Osteoblast (primary cell): ENCODE data around the gene C1D. TPM values are rescaled to one million over a fixed set of nuclear protein-coding genes. Genes with fewer than 3 reads are reported as not detected.

Source experiments
- DNase-seq: peaks from one replicate; pipeline ENCODE4 v3.0.0; 2011; ENCODE audit warnings: low spot score, mixed read lengths; ENCODE audit not compliant: insufficient read length; ENCODE audit errors: missing footprints
- H2AFZ ChIP-seq: 2 replicates; pipeline ENCODE4 v1.6.0; 2011; ENCODE audit warnings: mild to moderate bottlenecking, low read length
- H3K27ac ChIP-seq: 2 replicates; pipeline ENCODE4 v1.5.1; 2011; ENCODE audit warnings: mild to moderate bottlenecking, low read depth, low read length, moderate library complexity
- H3K27me3 ChIP-seq: 2 replicates; pipeline ENCODE4 v1.6.0; 2012; ENCODE audit warnings: mild to moderate bottlenecking, control low read depth, inconsistent platforms, low read length, moderate library complexity; ENCODE audit not compliant: insufficient read depth
- H3K36me3 ChIP-seq: 2 replicates; pipeline ENCODE4 v1.5.1; 2011; ENCODE audit warnings: mild to moderate bottlenecking, low read length, control low read depth, moderate library complexity; ENCODE audit not compliant: insufficient read depth
- H3K4me1 ChIP-seq: 2 replicates; pipeline ENCODE4 v1.5.1; 2011; ENCODE audit warnings: mild to moderate bottlenecking, low read length, control low read depth, moderate library complexity; ENCODE audit not compliant: insufficient read depth
- H3K4me2 ChIP-seq: 2 replicates; pipeline ENCODE4 v1.6.0; 2011; ENCODE audit warnings: mild to moderate bottlenecking, low read length; ENCODE audit not compliant: insufficient read depth
- H3K4me3 ChIP-seq: fragments of 200-600 bp; sonication (generic); 3 replicates; pipeline ENCODE4 v1.5.1; 2012; ENCODE audit warnings: mild to moderate bottlenecking, low read length, inconsistent platforms; ENCODE audit not compliant: insufficient read depth
- H3K79me2 ChIP-seq: 2 replicates; pipeline ENCODE4 v1.6.0; 2012; ENCODE audit warnings: mild to moderate bottlenecking, low read length, control low read depth, inconsistent platforms; ENCODE audit not compliant: insufficient read depth
- H3K9me3 ChIP-seq: 2 replicates; pipeline ENCODE4 v1.5.1; 2011; ENCODE audit warnings: low read depth, low read length, control low read depth
- H4K20me1 ChIP-seq: 2 replicates; pipeline ENCODE4 v1.6.0; 2012; ENCODE audit warnings: mild to moderate bottlenecking, low read length, control low read depth; ENCODE audit not compliant: insufficient read depth
- total RNA-seq: library from RNA; depleted of rRNA; stranded (reverse); fragments of >200 nt; gene quantifications from 2 replicates; pipeline ENCODE4 v1.2.3, GENCODE V29; 2012
- TF ChIP-seq, protein P1 (sequence below): IDR thresholded peaks from 2 replicates; pipeline ENCODE4 v1.5.1; 2011; ENCODE audit warnings: mild to moderate bottlenecking, low read depth, low read length, moderate library complexity; ENCODE audit errors: extremely low read depth

Gene C1D
- total RNA-seq, 1 donor = 25.7 TPM

DNA sequence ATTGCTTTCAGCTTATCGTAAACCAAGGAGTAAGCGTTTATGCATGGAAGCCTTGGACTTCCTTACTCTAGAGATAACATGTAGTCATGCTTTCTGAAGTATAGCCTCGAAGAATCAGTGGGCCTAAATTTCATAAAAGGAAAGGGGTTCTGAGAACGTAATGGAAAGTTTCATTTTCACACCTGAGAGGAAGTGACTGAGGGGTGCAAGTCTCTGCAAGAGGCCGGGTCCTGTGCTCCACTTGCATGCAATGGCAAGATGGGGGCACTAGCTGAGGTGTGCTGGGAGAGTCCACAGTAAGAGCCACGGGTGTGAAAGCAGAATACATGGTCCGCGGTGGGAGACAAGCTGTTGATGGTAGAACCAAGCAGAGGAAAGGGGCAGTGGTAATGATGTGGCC lies 36.5 kb upstream of the C1D start:
- no peaks in the 10 kb centered on the region for H3K36me3 ChIP-seq
- H3K4me1 ChIP-seq = peaks cover 12% of the 10 kb centered on the region
- no peak for DNase-seq
- H4K20me1 ChIP-seq = no peaks in the 10 kb centered on the region
- no peak overlapping the region for H3K4me2 ChIP-seq
- H3K79me2 ChIP-seq = no peaks in the 10 kb centered on the region
- no peaks in the 10 kb centered on the region for H3K9me3 ChIP-seq
- TF ChIP-seq, protein P1, sequence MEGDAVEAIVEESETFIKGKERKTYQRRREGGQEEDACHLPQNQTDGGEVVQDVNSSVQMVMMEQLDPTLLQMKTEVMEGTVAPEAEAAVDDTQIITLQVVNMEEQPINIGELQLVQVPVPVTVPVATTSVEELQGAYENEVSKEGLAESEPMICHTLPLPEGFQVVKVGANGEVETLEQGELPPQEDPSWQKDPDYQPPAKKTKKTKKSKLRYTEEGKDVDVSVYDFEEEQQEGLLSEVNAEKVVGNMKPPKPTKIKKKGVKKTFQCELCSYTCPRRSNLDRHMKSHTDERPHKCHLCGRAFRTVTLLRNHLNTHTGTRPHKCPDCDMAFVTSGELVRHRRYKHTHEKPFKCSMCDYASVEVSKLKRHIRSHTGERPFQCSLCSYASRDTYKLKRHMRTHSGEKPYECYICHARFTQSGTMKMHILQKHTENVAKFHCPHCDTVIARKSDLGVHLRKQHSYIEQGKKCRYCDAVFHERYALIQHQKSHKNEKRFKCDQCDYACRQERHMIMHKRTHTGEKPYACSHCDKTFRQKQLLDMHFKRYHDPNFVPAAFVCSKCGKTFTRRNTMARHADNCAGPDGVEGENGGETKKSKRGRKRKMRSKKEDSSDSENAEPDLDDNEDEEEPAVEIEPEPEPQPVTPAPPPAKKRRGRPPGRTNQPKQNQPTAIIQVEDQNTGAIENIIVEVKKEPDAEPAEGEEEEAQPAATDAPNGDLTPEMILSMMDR = no peak
- H3K27ac ChIP-seq = no peak overlapping the region
- peaks cover 2% of the 10 kb centered on the region for H3K27me3 ChIP-seq
- H3K4me3 ChIP-seq = no peak overlapping the region
- H2AFZ ChIP-seq = no peak overlapping the region

DNA sequence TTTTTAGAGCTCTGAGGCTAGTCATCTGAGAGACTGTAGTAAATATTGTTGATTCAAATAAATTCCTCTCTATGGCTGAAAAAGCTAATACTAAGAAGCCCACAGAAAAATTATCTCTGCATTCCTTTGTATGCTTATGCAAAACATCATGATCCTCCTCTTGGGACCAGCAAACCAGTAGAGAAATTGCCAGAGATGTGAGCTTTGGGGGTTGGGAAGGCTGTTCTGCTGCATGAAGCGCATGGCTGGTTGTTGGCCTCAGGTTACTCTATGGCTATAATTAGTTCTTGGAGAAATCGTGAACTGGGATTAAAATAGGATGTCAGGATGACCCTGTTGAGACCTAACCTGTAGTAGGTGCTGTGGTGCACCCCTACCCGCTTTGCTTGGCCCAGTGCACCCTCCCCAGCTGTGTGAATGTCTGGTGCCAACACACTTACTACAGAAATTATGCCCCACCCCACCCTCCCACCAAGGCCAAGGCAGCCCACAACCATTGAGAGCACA lies 35.5 kb upstream of the C1D start:
- Histone ChIP-seq H3K36me3 (no peaks in the 10 kb centered on the region), H3K4me2 (no peak overlapping the region), H4K20me1 (no peaks in the 10 kb centered on the region), H2AFZ (no peak overlapping the region), H3K27me3 (peaks cover 7% of the 10 kb centered on the region), H3K9me3 (no peaks in the 10 kb centered on the region), H3K27ac (no peak overlapping the region), H3K4me1 (peaks cover 6% of the 10 kb centered on the region), H3K79me2 (no peaks in the 10 kb centered on the region), H3K4me3 (no peak overlapping the region)
- TF ChIP-seq, protein P1 = no peak
- DNase-seq = no peak

DNA sequence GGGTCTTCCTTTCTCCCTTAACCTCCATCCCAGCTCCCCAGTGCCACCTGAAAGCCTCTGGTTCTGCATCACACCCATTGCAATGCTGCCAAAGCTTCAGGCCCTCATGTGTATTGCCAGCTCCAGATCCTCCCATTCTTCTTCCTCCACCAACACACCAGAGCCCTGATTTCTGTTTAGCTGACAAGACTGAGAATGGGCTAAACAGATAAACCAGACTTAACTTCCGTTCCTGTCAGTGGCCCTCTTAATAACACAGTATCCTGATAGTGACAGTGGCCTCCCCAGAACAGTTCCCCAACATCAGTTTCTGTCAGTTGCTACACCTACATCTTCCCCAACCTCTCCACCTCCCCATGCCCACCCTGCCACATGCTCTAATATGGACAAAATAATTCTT lies 31.3 kb upstream of the C1D start:
- TF ChIP-seq, protein P1 = no peak
- Histone ChIP-seq H3K79me2 (no peaks in the 10 kb centered on the region), H3K27me3 (peaks cover 13% of the 10 kb centered on the region), H3K4me3 (no peak overlapping the region), H2AFZ (no peak overlapping the region), H3K36me3 (no peaks in the 10 kb centered on the region), H3K27ac (no peak overlapping the region), H4K20me1 (no peaks in the 10 kb centered on the region), H3K9me3 (no peaks in the 10 kb centered on the region), H3K4me2 (no peak overlapping the region), H3K4me1 (no peaks in the 10 kb centered on the region)
- no peak for DNase-seq

DNA sequence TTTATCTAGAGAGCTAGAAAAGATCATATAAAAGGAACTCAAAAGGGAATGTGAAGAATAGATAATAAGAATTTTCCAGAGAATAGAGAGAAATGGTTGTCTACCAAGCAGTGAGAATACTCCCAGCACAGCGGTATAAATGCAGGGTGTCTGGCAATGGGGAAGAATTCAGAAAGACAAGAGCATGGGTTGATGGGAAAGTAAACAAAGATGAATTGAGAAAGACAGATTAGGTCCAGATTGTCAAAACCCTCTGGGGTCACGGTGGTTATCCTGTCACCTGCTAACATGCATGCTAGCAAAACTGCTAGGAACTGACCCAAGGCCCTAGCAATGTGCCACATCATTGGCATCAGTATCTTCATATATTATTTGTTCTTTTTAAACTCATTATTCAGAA lies 30.8 kb upstream of the C1D start:
- Histone ChIP-seq H3K79me2 (no peaks in the 10 kb centered on the region), H3K4me2 (no peak overlapping the region), H3K4me1 (no peaks in the 10 kb centered on the region), H3K4me3 (no peak overlapping the region), H3K9me3 (no peaks in the 10 kb centered on the region), H3K36me3 (no peaks in the 10 kb centered on the region), H4K20me1 (no peaks in the 10 kb centered on the region), H3K27ac (no peak overlapping the region), H3K27me3 (peaks cover 13% of the 10 kb centered on the region), H2AFZ (no peak overlapping the region)
- no peak for DNase-seq
- TF ChIP-seq, protein P1 = no peak
